ENCODE data around the gene KCNIP4. TPM values are rescaled to one million over a fixed set of nuclear protein-coding genes. Genes with fewer than 3 reads are reported as not detected.

Gene KCNIP4
- total and polyA plus RNA-seq, 2 of the 8 experiments (the other 6 are each of a cell fraction or from before 2014, with no cell fraction given), result 0.06 TPM; not detected in 1

- no peaks in the 10 kb centered on the region for H4K20me1 ChIP-seq (replicated peaks in 1 of 2; ENCODE audit: control insufficient read depth in 1 of 2, insufficient read depth in 2 of 2, low read length in 2 of 2)
- no peak overlapping the region for H2BK12ac ChIP-seq (ENCODE audit: low read depth, low read length)
- H3K4me1 ChIP-seq (replicated peaks in 1 of 4; ENCODE audit: control insufficient read depth in 3 of 4, insufficient read depth in 4 of 4, low read length in 3 of 4), result peaks cover 0 to 2% (median 0%) of the 10 kb centered on the region in 4 experiments; a peak in 1 of 7 replicates
- H3K9me3 ChIP-seq (ENCODE audit: insufficient read depth in 2 of 2, low read depth in 1 of 2, low read length in 1 of 2), result no peaks in the 10 kb centered on the region
- no peak overlapping the region for H4K5ac ChIP-seq (ENCODE audit: insufficient read length, low read depth, low read length)
- H3K4me2 ChIP-seq (ENCODE audit: insufficient read depth in 1 of 2, low read depth in 2 of 2, low read length in 2 of 2), result no peak overlapping the region
- H2BK5ac ChIP-seq (ENCODE audit: low read depth, low read length), result no peak overlapping the region
- H3K4ac ChIP-seq (replicated peaks; ENCODE audit: insufficient read length, low read depth, low read length), result no peak overlapping the region
- no peak overlapping the region for H3K4me3 ChIP-seq (ENCODE audit: extremely low read depth in 1 of 4, insufficient read depth in 2 of 4, low read depth in 3 of 4, low read length in 4 of 4)
- no peak overlapping the region for H3K14ac ChIP-seq (ENCODE audit: insufficient read length)
- no peak overlapping the region for H3K23ac ChIP-seq (ENCODE audit: insufficient read length)
- no peak overlapping the region for H2BK120ac ChIP-seq (replicated peaks; ENCODE audit: low read depth, low read length)
- no peak overlapping the region for H3K27ac ChIP-seq (ENCODE audit: low read depth, low read length)
- no peak overlapping the region for H3K18ac ChIP-seq (ENCODE audit: extremely low read depth, low read length)
- 89% methylated on average over 2 of the region's 2 CpGs; no CpG with 5 or more reads in 1 of the 2 experiments for WGBS, 2 experiments (ENCODE audit: extremely low coverage in 1 of 2, insufficient coverage in 1 of 2, insufficient read length in 1 of 2, insufficient replicate concordance in 2 of 2, low coverage in 1 of 2, low lambda C conversion rate in 2 of 2, missing lambda C conversion rate in 1 of 2)
- H3K56ac ChIP-seq (replicated peaks; ENCODE audit: insufficient read length, low read depth, low read length), result no peak overlapping the region
- DNase-seq (ENCODE audit: low read depth in 1 of 2, low spot score in 2 of 2), result no peak
- FAIRE-seq, result no peak
- H2AK5ac ChIP-seq (ENCODE audit: low read depth, low read length), result no peak overlapping the region
- H3K27me3 ChIP-seq (replicated peaks in 1 of 4; ENCODE audit: control insufficient read depth in 3 of 4, extremely low read depth in 1 of 4, insufficient read depth in 3 of 4, low read length in 3 of 4), result no peaks in the 10 kb centered on the region
- no peak overlapping the region for H4K8ac ChIP-seq (ENCODE audit: extremely low read depth, insufficient read depth, low read length)
- ChIA-PET CTCF (ENCODE audit: partially characterized antibody) (interaction anchor here (0.9 kb wide), 1 partner anchor 10 kb away, joined by 5 read pairs; no protein-coding TSS in a partner anchor), POLR2A (ENCODE audit: partially characterized antibody) (no interaction called here)
- no peak overlapping the region for H2BK15ac ChIP-seq (ENCODE audit: low read length)
- no peak overlapping the region for H4K91ac ChIP-seq (replicated peaks; ENCODE audit: insufficient read length, low read length)
- no peak overlapping the region for H2BK20ac ChIP-seq (ENCODE audit: low read length)
- H3K9ac ChIP-seq (replicated peaks in 1 of 4; ENCODE audit: extremely low read depth in 1 of 4, low read depth in 3 of 4, low read length in 3 of 4), result no peak overlapping the region
- H3K79me2 ChIP-seq (ENCODE audit: control insufficient read depth in 1 of 2, insufficient read depth in 2 of 2, low read length in 2 of 2), result no peaks in the 10 kb centered on the region
- no peaks in the 10 kb centered on the region for H3K79me1 ChIP-seq (ENCODE audit: low read depth, low read length)
- no peak overlapping the region for H2AFZ ChIP-seq (ENCODE audit: low read length)
- no peaks in the 10 kb centered on the region for H3K23me2 ChIP-seq (ENCODE audit: low read depth, low read length)
- H3K36me3 ChIP-seq (ENCODE audit: control insufficient read depth in 2 of 4, insufficient read depth in 4 of 4, low read length in 3 of 4), result no peaks in the 10 kb centered on the region
- TF ChIP-seq SIN3A (conservative IDR thresholded peaks at IDR 0.05 in 1 of 2, IDR thresholded peaks at IDR 0.05 in 1 of 2; ENCODE audit: low read depth in 1 of 2, low read length in 2 of 2) (no peak), E2F6 (IDR thresholded peaks at IDR 0.05) (no peak)
These were observed 284.2 kb downstream of the KCNIP4 start for GRCh38 chr4:21664355-21664754.

Data from H1 (cell line).